HCEC 1CT (cell line): Measurements from ENCODE around the gene CCSAP.

Experiments
- DNase-seq: peaks from one replicate; pipeline ENCODE4 v3.0.0-alpha.2; 2017

CCSAP gene

DNA sequence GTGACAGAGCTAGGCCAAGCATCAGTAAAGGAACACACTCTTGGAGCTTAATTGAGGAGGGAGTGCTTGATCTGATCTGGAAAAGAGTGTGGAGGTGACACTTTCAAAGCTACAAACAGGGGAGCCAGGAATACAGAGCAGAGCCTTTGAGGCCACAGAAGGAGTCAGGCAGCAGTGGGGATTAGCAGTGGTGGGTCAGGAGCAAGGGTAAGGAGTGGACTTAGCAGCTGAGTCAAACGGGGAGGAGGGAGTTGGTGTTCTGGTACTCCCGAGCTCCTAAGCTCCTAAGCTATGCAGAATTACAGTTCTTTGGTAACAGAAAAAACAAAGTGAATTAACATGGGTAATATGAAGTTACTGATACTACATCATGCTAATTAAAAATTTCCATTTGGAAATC lies 57.4 kb downstream of the CCSAP start:
- DNase-seq = no peak

DNA sequence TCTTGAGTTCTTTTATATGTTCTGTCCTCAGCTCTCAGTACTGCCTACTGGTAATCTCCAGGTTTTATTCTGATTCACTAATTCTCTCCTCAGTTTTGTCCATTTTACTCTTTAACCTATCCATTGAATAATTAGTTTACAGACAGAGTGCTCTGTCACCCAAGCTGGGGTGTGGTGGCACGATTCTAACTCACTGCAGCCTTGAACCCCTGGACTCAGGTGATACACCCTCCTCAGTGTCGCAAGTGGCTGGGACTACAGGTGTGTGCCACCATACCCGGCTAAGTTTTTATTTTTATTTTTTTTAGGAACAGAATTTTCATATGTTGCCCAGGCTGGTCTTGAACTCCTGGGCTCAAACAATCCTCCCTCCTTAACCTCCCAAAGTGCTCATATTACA lies 58.0 kb downstream of the CCSAP start:
- DNase-seq = no peak

DNA sequence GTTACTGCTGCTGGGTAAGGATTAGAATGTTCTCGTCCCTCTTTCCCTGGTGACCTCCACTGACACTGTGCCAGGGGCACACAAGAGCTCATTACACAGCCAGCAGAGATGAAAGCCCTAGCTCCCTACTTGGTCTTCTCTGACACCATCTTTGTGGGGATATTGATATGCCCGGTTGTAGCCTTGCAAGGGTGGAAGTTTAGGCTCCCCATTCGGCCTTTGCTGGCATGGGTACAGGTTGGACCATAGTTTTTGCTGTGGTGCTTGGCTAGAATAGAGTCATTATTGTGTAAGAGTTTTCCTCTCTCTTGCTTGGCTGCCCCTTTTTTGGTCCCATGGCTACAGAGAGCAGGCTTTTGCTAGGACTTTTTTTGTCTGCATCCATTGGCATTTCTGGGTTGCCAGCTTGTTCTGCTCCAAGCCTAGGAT lies 59.6 kb downstream of the CCSAP start:
- no peak for DNase-seq

DNA sequence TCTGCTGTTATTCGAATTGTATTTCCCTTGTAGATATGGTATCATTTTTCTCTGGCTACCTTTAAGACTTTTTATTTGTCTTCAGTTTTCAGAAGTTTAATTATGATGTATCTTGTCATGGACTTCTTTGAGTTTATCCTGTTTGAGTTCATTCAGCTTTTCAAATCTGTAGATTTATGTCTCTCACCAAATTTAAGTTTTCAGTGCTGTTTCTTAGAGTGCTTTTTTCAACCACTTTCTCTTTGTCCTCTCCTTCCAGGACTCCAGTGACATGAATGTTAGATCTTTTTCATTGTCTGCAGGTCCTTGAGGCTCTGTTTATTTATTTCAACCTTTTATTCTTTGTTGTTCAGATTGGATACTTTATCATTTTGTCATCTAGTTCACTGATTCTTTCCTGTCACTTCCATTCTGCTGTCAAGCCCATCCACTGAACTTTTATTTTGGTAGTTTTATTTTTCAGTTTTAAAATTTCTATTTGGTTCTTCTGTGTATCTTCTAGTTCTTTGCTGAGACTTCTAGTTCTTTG lies 60.5 kb downstream of the CCSAP start:
- no peak for DNase-seq

DNA sequence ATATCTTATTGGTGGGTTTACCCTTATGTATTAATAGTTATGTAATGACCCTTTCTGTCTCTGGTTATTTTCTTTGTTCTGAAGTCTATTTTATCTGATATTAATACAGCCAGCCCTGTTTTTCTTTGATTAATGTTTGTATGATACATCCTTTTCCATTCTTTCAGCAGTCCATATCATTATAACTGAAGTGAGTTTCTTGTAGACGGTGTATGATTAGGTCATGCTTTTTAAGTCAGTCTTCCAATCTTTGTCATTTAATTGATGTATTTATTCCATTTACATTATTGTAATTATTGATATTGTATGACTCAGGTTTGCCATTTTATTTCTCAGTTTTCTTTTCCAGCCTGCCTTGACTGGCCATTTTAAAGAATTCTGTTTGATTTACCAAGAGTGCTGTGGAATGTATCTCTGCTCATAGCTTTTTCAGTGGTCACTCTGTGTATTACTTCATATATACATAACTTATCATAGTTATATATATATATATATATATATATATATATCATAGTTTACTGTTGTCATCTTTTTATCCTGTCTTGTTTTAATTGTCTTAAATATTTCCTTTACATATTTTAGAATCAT lies 61.4 kb downstream of the CCSAP start:
- peak; percentile 29 for DNase-seq

DNA sequence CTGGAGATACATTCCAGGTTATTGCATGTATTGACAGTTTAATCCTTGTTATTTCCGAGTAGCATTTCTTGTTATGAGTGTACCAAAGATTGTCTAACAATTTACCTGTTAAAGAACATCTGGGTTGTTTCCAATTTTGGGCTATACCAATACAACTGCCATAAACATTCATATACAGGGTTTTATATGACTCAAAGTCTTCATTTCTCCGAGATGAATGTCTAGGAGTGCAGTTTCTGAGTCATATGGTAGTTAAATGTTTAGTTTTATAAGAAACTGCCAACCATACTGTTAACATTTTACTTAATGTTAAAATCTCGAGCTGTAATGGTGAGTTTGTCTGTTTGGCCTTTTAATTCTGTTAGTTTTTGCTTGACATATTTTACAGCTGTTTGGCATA lies 61.9 kb downstream of the CCSAP start:
- DNase-seq = peak; percentile 39

DNA sequence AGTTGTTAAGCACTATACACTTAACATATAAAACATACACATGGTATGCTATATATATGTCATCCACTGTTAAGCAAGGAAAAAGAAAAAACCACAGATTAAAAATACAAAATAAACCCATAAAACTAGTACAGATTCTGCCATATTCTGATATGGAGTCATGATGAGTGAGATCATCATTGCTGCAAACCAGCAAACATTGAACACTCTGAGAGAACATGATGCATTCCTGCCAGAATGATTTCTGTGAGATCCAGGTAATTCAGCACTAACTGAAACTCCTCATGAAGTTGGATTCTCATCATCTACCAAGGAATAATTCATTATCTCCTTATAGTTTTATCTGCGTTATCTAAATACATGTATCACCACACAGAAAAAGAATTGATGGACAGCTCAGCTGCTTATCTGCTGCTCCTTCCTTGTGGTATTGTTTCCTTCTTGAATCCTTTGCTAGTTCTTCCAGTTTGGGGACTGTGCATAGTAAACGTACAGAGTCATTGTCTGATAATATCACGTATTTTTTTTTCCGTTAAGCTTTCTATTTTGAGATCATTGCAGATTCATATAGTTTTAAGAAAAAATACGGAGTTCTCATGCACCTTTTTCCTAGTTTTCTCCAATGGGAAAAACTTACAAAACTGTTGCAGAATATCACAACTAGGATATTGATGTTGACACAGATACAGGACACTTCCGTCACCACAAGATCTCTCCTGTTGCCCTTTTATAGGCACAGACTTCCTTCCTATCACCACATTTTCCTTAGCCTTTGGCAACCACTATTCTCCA lies 62.6 kb downstream of the CCSAP start:
- no peak for DNase-seq

DNA sequence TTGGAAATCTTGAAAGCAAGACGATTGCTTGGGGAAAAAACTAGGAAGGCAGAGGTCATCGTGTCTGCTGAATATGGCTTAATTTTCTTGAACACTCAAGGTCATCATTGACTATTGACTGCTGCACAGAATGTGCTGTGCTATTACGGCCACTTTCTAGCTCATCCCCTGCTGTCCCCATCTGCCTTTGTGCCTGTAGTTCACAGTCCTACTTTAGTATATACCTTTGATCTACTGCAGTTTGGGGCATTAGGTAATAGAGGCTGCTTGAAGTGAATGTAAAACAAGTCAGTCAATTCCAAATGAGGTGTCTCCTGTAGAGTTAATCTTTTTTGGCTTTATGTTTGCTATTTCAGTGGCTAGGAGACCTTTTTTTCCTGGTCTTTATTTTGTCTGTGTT lies 63.6 kb downstream of the CCSAP start:
- DNase-seq = no peak

DNA sequence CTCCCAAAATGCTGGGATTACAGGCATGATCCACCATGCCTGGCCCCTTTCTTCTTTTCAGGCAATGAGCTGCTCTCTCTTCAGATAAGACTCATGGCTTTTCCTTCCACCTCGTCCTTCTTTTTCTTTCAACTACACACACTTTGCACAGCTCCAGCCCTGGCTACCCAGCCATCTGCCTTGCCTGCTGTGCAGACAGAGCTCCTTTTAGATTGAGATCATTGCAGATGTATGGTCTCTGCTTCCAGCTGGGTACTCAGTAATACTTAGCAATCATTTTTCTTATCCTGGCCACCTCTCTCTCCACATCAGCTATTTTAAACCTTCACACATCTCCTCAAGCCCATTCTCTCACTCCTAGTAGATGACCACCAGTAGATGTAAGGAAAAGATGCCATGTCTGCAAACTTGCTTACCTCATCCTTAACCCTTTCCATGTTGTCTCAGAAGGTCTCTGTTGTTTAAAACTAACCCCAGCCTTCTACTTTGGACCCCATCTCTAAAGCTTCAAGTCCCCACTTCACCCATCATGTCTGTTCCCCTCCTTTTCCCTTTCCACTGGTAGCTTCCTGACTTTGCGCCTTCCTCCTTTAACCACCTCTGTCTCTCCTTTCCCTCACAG lies 64.6 kb downstream of the CCSAP start:
- no peak for DNase-seq

DNA sequence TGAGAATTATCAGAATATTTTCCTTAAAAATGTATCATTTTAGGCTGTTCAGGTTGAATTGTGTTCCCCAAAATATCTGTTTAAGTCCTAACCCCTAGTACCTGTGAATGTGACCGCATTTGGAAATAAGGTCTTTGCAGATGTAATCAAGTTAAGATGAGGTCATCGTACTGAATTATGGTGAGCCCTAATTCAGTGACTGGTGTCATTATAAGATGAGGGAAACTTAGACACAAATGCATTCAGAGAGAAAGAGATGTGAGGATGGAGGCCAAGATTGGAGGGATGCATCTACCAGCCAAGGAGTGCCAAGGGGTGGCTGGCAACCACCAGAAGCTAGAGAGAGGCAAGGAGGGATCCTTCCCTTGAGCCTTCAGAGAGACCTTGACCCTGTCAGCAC lies 67.8 kb downstream of the CCSAP start:
- DNase-seq = no peak

DNA sequence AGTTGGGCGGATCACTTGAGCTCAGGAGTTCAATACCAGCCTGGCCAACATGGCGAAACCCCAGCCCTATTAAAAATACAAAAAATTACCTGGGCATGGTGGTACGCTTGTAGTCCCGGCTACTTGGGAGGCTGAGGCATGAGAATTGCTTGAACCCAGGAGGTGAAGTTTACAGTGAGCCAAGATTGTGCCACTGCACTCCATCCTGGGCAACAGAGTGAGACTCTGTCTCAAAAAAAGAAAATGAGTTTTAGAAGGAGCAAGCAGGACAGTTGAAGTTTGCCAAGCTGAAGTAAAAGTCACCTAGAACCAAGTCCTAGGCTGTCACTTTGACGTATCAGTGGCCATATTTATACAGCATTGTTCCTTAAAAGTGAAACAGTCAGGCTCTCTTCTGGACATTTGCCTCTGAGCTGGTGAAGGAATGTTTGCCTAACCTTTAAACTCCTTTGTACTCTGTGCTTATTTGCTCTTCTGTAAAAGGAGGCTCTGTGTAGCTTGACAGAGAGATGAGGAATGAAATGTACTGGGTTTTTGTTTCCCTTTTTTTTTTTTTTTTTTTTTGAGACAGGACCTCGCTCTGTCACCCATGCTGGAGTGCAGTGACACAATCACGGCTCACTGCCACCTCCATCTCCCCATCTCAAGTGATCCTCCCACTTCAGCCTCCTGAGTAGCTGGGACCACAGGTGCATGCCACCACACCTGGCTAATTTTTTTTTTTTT lies 69.2 kb downstream of the CCSAP start:
- no peak for DNase-seq

DNA sequence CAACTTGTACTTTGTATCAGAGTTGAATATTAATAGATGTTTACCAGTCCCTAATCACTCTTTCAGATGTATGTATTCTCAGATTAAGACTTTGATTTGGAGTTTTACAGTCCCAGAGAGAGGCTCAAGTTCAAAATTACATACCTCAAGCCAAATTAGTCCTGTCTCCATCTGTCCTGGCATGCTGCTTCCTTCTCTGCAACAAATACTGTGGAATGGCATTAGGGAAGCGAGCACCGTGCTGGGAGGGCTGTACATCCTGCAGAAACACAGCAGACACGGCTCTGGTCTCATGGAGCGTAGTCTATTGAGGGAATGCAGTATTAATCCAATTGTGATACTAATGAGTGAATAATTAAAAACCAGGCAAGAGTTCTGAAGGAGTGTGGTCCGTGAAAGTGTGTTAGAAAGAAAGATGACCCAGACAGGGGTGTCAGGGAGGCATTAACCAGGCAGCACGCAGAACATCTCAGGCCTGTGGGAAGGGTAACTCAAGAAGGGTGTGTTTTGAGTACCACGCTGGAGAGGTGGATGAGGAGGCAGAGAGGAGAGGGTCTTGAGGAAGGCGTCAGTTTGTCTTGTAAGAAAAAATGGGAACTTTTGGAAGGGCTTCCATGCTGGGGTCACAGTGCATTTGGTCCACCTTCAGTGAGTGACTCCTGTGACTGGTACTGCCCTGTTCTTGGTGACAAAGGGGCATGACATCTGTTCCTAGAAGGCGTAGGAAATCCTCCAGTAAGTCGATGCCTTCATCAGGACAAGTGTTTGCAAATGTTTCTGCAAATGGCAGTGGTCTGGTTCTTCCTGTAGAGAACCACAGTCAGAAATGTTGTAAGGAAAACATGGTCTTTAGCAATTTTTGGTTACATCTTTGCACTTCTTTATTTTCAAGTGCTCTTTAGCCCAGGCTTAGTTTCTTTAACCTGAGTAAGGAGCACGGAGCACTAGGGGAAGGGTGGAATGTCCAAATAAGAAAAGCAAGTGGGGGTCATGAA lies 70.4 kb downstream of the CCSAP start:
- DNase-seq = no peak

DNA sequence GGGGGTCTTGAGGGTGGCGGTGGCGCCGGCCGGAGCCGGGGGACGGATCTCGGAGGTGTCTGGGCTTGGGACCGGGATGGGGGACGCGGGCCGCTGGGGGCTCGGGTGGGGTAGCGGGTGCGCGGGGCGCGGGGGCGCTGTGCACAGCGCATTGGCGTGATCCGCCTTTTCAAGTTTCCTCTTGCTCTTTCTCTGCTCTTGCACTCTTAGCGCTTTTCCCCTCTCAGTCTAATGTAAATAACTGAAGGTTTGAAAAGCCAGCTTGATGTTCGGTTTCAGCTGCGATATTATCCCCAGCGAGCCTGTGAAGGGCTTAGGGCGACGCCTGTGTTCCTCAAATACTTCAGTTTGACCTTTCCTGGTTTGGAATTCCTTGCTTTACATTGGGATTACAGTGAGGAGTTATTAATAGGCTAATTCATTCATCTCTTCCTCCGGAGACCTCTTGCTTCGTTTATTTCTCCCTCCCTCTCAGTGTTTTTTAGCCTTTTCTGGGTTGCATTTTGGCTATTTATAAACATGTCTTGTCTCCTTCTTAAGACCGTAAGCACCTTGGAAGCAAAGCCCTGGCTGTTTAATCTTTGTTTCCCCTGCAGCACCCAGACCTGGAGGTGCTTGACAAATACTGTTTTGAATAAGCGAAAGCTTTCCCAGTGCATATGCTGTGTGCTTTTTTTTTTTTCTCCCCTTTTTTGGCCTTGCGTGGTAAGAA lies 71.2 kb downstream of the CCSAP start:
- DNase-seq = peak; percentile 37
